GM19351 (cell line): ENCODE measurements around the gene LTB4R2.
"Not testable (repeated sequence)": the region's sequence is repeated elsewhere in the genome, so short reads cannot be mapped to it uniquely, and the experiment has no call there.

ENCODE experiments used
- ATAC-seq: cut with Tn5 transposase; IDR thresholded peaks from one replicate; pipeline ENCODE4 v1.9.1; 2021; ENCODE audit warnings: mild to moderate bottlenecking, moderate library complexity; ENCODE audit not compliant: unreplicated experiment

The LTB4R2 gene

GRCh38 chr14:24317141-24317928, 7.4 kb downstream of the LTB4R2 start:
- no peak for ATAC-seq

- no peak for ATAC-seq
Measured at GRCh38 chr14:24321212-24321975, 11.5 kb downstream of the LTB4R2 start.

- no peak for ATAC-seq
Measured at GRCh38 chr14:24322672-24323071, 12.7 kb downstream of the LTB4R2 start.

- no peak for ATAC-seq
Measured at GRCh38 chr14:24323341-24323740, 13.4 kb downstream of the LTB4R2 start.

- ATAC-seq: no peak
Measured at GRCh38 chr14:24324024-24324423, 14.1 kb downstream of the LTB4R2 start.

GRCh38 chr14:24325041-24325530, 15.1 kb downstream of the LTB4R2 start:
- no peak for ATAC-seq

- no peak for ATAC-seq
Measured at GRCh38 chr14:24325963-24326362, 16.0 kb downstream of the LTB4R2 start.

GRCh38 chr14:24327303-24327702, 17.4 kb downstream of the LTB4R2 start:
- ATAC-seq: no peak

- ATAC-seq: not testable (repeated sequence)
Measured at GRCh38 chr14:24327914-24328313, 18.0 kb downstream of the LTB4R2 start.

GRCh38 chr14:24329073-24329663, 19.2 kb downstream of the LTB4R2 start:
- ATAC-seq: no peak

- ATAC-seq: no peak
Measured at GRCh38 chr14:24329736-24330135, 19.8 kb downstream of the LTB4R2 start.

GRCh38 chr14:24330973-24331674, 21.2 kb downstream of the LTB4R2 start:
- ATAC-seq: no peak

- ATAC-seq: no peak
Measured at GRCh38 chr14:24331731-24332267, 21.9 kb downstream of the LTB4R2 start.

- peak; percentile 89 for ATAC-seq
Measured at GRCh38 chr14:24332268-24332993, 22.5 kb downstream of the LTB4R2 start.

- no peak for ATAC-seq
Measured at GRCh38 chr14:24334431-24335291, 24.7 kb downstream of the LTB4R2 start, which contains the start of gene ADCY4. Gene ADCY4 (minus strand): TSS chr14:24335071. CDS start chr14:24334652, 419 bp downstream.

- no peak for ATAC-seq
Measured at GRCh38 chr14:24335461-24336171, 25.7 kb downstream of the LTB4R2 start.

- no peak for ATAC-seq
Measured at GRCh38 chr14:24337144-24337823, 27.3 kb downstream of the LTB4R2 start.

- no peak for ATAC-seq
Measured at GRCh38 chr14:24337824-24338175, 27.9 kb downstream of the LTB4R2 start.
